ENCODE results near the gene TMEM191C.
"Not testable (repeated sequence)": the region's sequence is repeated elsewhere in the genome, so short reads cannot be mapped to it uniquely, and the experiment has no call there.

TMEM191C gene

GRCh38 chr22:21493789-21494782 lies 26.9 kb downstream of the TMEM191C start:
- H3K36me3 ChIP-seq (ENCODE audit: insufficient read depth, low read length); DNase-seq (ENCODE audit: low read depth, low spot score); H3K27ac ChIP-seq; H3K9me3 ChIP-seq (ENCODE audit: low read depth, low read length); H3K4me3 ChIP-seq; H3K9ac ChIP-seq (ENCODE audit: insufficient read length): not testable (repeated sequence)

- H3K9ac ChIP-seq (ENCODE audit: insufficient read length); H3K9me3 ChIP-seq (ENCODE audit: low read depth, low read length); H3K4me3 ChIP-seq; DNase-seq (ENCODE audit: low read depth, low spot score); H3K36me3 ChIP-seq (ENCODE audit: insufficient read depth, low read length); H3K27ac ChIP-seq: not testable (repeated sequence)
These were observed 30.8 kb downstream of the TMEM191C start for GRCh38 chr22:21497984-21498383.

- not testable (repeated sequence) for H3K36me3 ChIP-seq (ENCODE audit: insufficient read depth, low read length)
These were observed 31.3 kb downstream of the TMEM191C start for GRCh38 chr22:21498489-21498888.

GRCh38 chr22:21499623-21500506 lies 32.7 kb downstream of the TMEM191C start:
- not testable (repeated sequence) for H3K4me3 ChIP-seq; H3K27ac ChIP-seq; H3K36me3 ChIP-seq (ENCODE audit: insufficient read depth, low read length); H3K9ac ChIP-seq (ENCODE audit: insufficient read length); H3K9me3 ChIP-seq (ENCODE audit: low read depth, low read length); DNase-seq (ENCODE audit: low read depth, low spot score)

More at GRCh38 chr22:21498489-21498888, 31.3 kb downstream of the TMEM191C start:
- H3K9ac ChIP-seq (ENCODE audit: insufficient read length); H3K9me3 ChIP-seq (ENCODE audit: low read depth, low read length); DNase-seq (ENCODE audit: low read depth, low spot score); H3K27ac ChIP-seq; H3K4me3 ChIP-seq: not testable (repeated sequence)

GRCh38 chr22:21510397-21510796 lies 43.2 kb downstream of the TMEM191C start:
- not testable (repeated sequence) for H3K4me3 ChIP-seq; H3K27ac ChIP-seq; H3K9me3 ChIP-seq (ENCODE audit: low read depth, low read length); H3K9ac ChIP-seq (ENCODE audit: insufficient read length); H3K36me3 ChIP-seq (ENCODE audit: insufficient read depth, low read length); DNase-seq (ENCODE audit: low read depth, low spot score)

GRCh38 chr22:21512022-21512421 lies 44.8 kb downstream of the TMEM191C start:
- not testable (repeated sequence) for H3K27ac ChIP-seq; H3K36me3 ChIP-seq (ENCODE audit: insufficient read depth, low read length); H3K9me3 ChIP-seq (ENCODE audit: low read depth, low read length); DNase-seq (ENCODE audit: low read depth, low spot score); H3K9ac ChIP-seq (ENCODE audit: insufficient read length); H3K4me3 ChIP-seq

- not testable (repeated sequence) for DNase-seq (ENCODE audit: low read depth, low spot score); H3K9me3 ChIP-seq (ENCODE audit: low read depth, low read length); H3K27ac ChIP-seq; H3K9ac ChIP-seq (ENCODE audit: insufficient read length); H3K36me3 ChIP-seq (ENCODE audit: insufficient read depth, low read length); H3K4me3 ChIP-seq
These were observed 46.9 kb downstream of the TMEM191C start for GRCh38 chr22:21514117-21514516.

- H3K9ac ChIP-seq (ENCODE audit: insufficient read length); H3K4me3 ChIP-seq; DNase-seq (ENCODE audit: low read depth, low spot score); H3K36me3 ChIP-seq (ENCODE audit: insufficient read depth, low read length); H3K9me3 ChIP-seq (ENCODE audit: low read depth, low read length); H3K27ac ChIP-seq: not testable (repeated sequence)
These were observed 48.0 kb downstream of the TMEM191C start for GRCh38 chr22:21515234-21515633.

GRCh38 chr22:21516522-21516921 lies 49.3 kb downstream of the TMEM191C start:
- not testable (repeated sequence) for DNase-seq (ENCODE audit: low read depth, low spot score); H3K9ac ChIP-seq (ENCODE audit: insufficient read length); H3K9me3 ChIP-seq (ENCODE audit: low read depth, low read length); H3K36me3 ChIP-seq (ENCODE audit: insufficient read depth, low read length); H3K27ac ChIP-seq; H3K4me3 ChIP-seq

- not testable (repeated sequence) for H3K9ac ChIP-seq (ENCODE audit: insufficient read length); DNase-seq (ENCODE audit: low read depth, low spot score); H3K36me3 ChIP-seq (ENCODE audit: insufficient read depth, low read length); H3K9me3 ChIP-seq (ENCODE audit: low read depth, low read length); H3K27ac ChIP-seq; H3K4me3 ChIP-seq
These were observed 50.0 kb downstream of the TMEM191C start for GRCh38 chr22:21516970-21517764.
